Keratinocyte (primary cell): ENCODE data around the gene PPP4R2. TPM values are rescaled to one million over a fixed set of nuclear protein-coding genes. Genes with fewer than 3 reads are reported as not detected.

ENCODE experiments used
- DNase-seq: peaks from one replicate; pipeline ENCODE4 v3.0.0-alpha.2; 2011; ENCODE audit warnings: low read depth, missing footprints, low spot score
- FAIRE-seq: peaks from 2 replicates; lab custom pipeline; 2011; peaks lifted over from hg19 to GRCh38; lab: Jason Lieb, UNC
- H2AFZ ChIP-seq: 2 replicates; pipeline ENCODE4 v1.6.0; 2012; ENCODE audit warnings: low read length, control low read depth, inconsistent platforms; ENCODE audit not compliant: control insufficient read depth
- H3K27ac ChIP-seq: 2 replicates; pipeline ENCODE4 v1.5.1; 2011; ENCODE audit warnings: low read length; ENCODE audit not compliant: control insufficient read depth, insufficient read depth
- H3K27me3 ChIP-seq: 3 replicates; pipeline ENCODE4 v1.6.0; 2011; ENCODE audit warnings: low read length; ENCODE audit not compliant: control insufficient read depth, insufficient read depth; ENCODE audit errors: extremely low read depth
- H3K36me3 ChIP-seq, 2 experiments: 2 replicates in 1 of 2; 3 replicates in 1 of 2; pipeline ENCODE4 v1.5.1; 2011; ENCODE audit warnings: low read length in 2 of 2, mild to moderate bottlenecking in 1 of 2; ENCODE audit not compliant: control insufficient read depth in 2 of 2, insufficient read depth in 2 of 2; ENCODE audit errors: extremely low read depth in 1 of 2
- H3K4me1 ChIP-seq: 3 replicates; pipeline ENCODE4 v1.5.1; 2011; ENCODE audit warnings: low read length; ENCODE audit not compliant: control insufficient read depth, insufficient read depth; ENCODE audit errors: extremely low read depth
- H3K4me2 ChIP-seq: 3 replicates; pipeline ENCODE4 v1.6.0; 2011; ENCODE audit warnings: low read depth, low read length; ENCODE audit not compliant: control insufficient read depth, insufficient read depth; ENCODE audit errors: extremely low read depth
- H3K4me3 ChIP-seq, 3 experiments: fragments of 200-600 bp in 1 of 3; sonication (generic) in 1 of 3; 2 replicates in 2 of 3; 3 replicates in 1 of 3; pipeline ENCODE4 v1.5.1; 2011 to 2016; ENCODE audit warnings: low read length in 3 of 3, mild to moderate bottlenecking in 3 of 3, control low read depth in 2 of 3, inconsistent platforms in 1 of 3, low read depth in 1 of 3, mixed read lengths in 1 of 3, mixed run types in 1 of 3, moderate library complexity in 1 of 3; ENCODE audit not compliant: control insufficient read depth in 2 of 3, insufficient read depth in 2 of 3; ENCODE audit errors: extremely low read depth in 1 of 3
- H3K79me2 ChIP-seq: 2 replicates; pipeline ENCODE4 v1.6.0; 2012; ENCODE audit warnings: low read length; ENCODE audit not compliant: control insufficient read depth, insufficient read depth
- H3K9ac ChIP-seq: 3 replicates; pipeline ENCODE4 v1.6.0; 2011; ENCODE audit warnings: low read length; ENCODE audit not compliant: control insufficient read depth, insufficient read depth; ENCODE audit errors: extremely low read depth
- H3K9me1 ChIP-seq: 3 replicates; pipeline ENCODE4 v1.6.0; 2011; ENCODE audit warnings: low read length; ENCODE audit not compliant: control insufficient read depth, insufficient read depth; ENCODE audit errors: extremely low read depth
- H3K9me3 ChIP-seq: 2 replicates; pipeline ENCODE4 v1.5.1; 2012; ENCODE audit warnings: low read depth, low read length; ENCODE audit not compliant: control insufficient read depth
- H4K20me1 ChIP-seq: 3 replicates; pipeline ENCODE4 v1.6.0; 2011; ENCODE audit warnings: low read length; ENCODE audit not compliant: control insufficient read depth, insufficient read depth; ENCODE audit errors: extremely low read depth
- CTCF ChIP-seq, 3 experiments: IDR thresholded peaks in 1 of 3; conservative IDR thresholded peaks in 1 of 3; optimal IDR thresholded peaks in 1 of 3; 2 replicates in 2 of 3; 3 replicates in 1 of 3; pipeline versions ENCODE3 to v1.5.1; 2011; ENCODE audit warnings: low read length in 3 of 3, mild to moderate bottlenecking in 3 of 3, moderate library complexity in 2 of 3, control low read depth in 1 of 3, inconsistent platforms in 1 of 3; ENCODE audit not compliant: insufficient read depth in 2 of 3; ENCODE audit errors: extremely low read depth in 1 of 3
- EZH2 ChIP-seq: IDR thresholded peaks from one replicate; pipeline ENCODE4 v1.6.1; 2012; ENCODE audit warnings: inconsistent platforms, mild to moderate bottlenecking, low read length, moderate library complexity
- dilution Hi-C: fragments of 300-500 bp; cut with MboI; formaldehyde crosslinking; loops from one replicate; pipeline ENCODE4 v1.7.0; 2020; ENCODE audit warnings: low sequenced_read_pairs; ENCODE audit not compliant: extremely low pct_ligation_motif_present
- polyA plus RNA-seq, 5 experiments: library from polyadenylated mRNA; depleted of rRNA in 3 of 5; stranded (reverse) in 3 of 5; stranded (forward) in 1 of 5; unstranded in 1 of 5; fragments of >200 nt; gene quantifications; 1 replicate in 1 of 5; 2 replicates in 3 of 5; 3 replicates in 1 of 5; pipeline versions ENCODE4 v1.2.1 to v1.2.3, GENCODE V29; 2011 to 2012; ENCODE audit warnings: missing spikeins in 2 of 5, low read depth in 1 of 5, low replicate concordance in 1 of 5

Gene PPP4R2
- polyA plus RNA-seq, 1 donor (not counting 4 experiments of a cell fraction or from before 2014, with no cell fraction given) = 46.6 TPM

- H3K27ac ChIP-seq = no peak overlapping the region
- no peaks in the 10 kb centered on the region for H3K36me3 ChIP-seq
- no peaks in the 10 kb centered on the region for H3K27me3 ChIP-seq
- FAIRE-seq = no peak
- no peaks in the 10 kb centered on the region for H3K9me1 ChIP-seq
- no peak overlapping the region for H3K4me3 ChIP-seq
- H3K9ac ChIP-seq = no peak overlapping the region
- no peaks in the 10 kb centered on the region for H4K20me1 ChIP-seq
- peaks cover 8% of the 10 kb centered on the region for H3K4me1 ChIP-seq
- H3K4me2 ChIP-seq = no peak overlapping the region
- H3K9me3 ChIP-seq = no peaks in the 10 kb centered on the region
- DNase-seq = no peak
- TF ChIP-seq CTCF (optimal IDR thresholded peaks at IDR 0.05 in 1 of 3, IDR thresholded peaks at IDR 0.05 in 1 of 3, conservative IDR thresholded peaks at IDR 0.05 in 1 of 3; ENCODE audit: extremely low read depth in 1 of 3, insufficient read depth in 2 of 3, low read length in 3 of 3) = no peak
- no peak for TF ChIP-seq EZH2
- H3K79me2 ChIP-seq = no peaks in the 10 kb centered on the region
- H2AFZ ChIP-seq = no peak overlapping the region
- dilution Hi-C loops = no loop called here
These were observed 48.7 kb upstream of the PPP4R2 start for GRCh38 chr3:72947715-72948490.

GRCh38 chr3:72949016-72949415 is 47.6 kb upstream of the PPP4R2 start:
- DNase-seq = no peak
- no peaks in the 10 kb centered on the region for H4K20me1 ChIP-seq
- dilution Hi-C loops = no loop called here
- no peaks in the 10 kb centered on the region for H3K79me2 ChIP-seq
- no peak for FAIRE-seq
- H3K27ac ChIP-seq = no peak overlapping the region
- no peak overlapping the region for H3K4me3 ChIP-seq
- no peaks in the 10 kb centered on the region for H3K36me3 ChIP-seq
- TF ChIP-seq EZH2 = no peak
- TF ChIP-seq CTCF (optimal IDR thresholded peaks at IDR 0.05 in 1 of 3, IDR thresholded peaks at IDR 0.05 in 1 of 3, conservative IDR thresholded peaks at IDR 0.05 in 1 of 3; ENCODE audit: extremely low read depth in 1 of 3, insufficient read depth in 2 of 3, low read length in 3 of 3) = no peak
- H3K4me2 ChIP-seq = no peak overlapping the region
- H3K9me3 ChIP-seq = no peaks in the 10 kb centered on the region
- H3K4me1 ChIP-seq = peaks cover 8% of the 10 kb centered on the region
- H2AFZ ChIP-seq = no peak overlapping the region
- no peaks in the 10 kb centered on the region for H3K9me1 ChIP-seq
- H3K9ac ChIP-seq = no peak overlapping the region
- no peaks in the 10 kb centered on the region for H3K27me3 ChIP-seq
